Measurements from ENCODE around the gene TCERG1L. TPM values are rescaled to one million over a fixed set of nuclear protein-coding genes. Genes with fewer than 3 reads are reported as not detected.

Gene TCERG1L
- polyA plus RNA-seq, 3 donors = not detected

DNA sequence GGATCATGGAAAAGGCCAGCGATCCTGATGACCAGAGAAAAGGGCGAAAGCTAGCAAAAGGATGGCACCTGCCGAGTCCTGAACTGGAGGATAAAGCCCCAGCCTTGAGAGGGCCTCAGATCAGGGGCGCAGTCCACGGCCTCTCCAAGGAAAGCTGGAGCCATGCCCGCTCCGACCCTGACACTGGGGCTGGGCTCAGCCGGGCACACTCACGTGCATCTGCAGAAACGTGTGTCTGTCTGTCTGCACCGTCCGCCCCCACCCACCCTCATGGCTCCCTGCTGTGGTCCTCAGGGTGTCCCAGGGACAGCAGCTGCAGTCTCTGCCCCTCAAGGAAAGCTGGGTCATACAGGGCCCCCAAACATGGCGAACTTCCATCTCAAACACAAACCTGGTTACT, 200.5 kb downstream of the TCERG1L start:
- no peak for DNase-seq
- no peaks in the 10 kb centered on the region for H4K20me1 ChIP-seq (ENCODE audit: insufficient read depth, low read length)
- no peaks in the 10 kb centered on the region for H3K79me2 ChIP-seq (ENCODE audit: insufficient read depth, low read length)
- no peak overlapping the region for H3K27ac ChIP-seq (ENCODE audit: low read depth in 1 of 2, low read length in 2 of 2)
- no peaks in the 10 kb centered on the region for H3K27me3 ChIP-seq (ENCODE audit: control insufficient read depth in 2 of 2, insufficient read depth in 2 of 2, low read length in 2 of 2)
- no peaks in the 10 kb centered on the region for H3K4me1 ChIP-seq (ENCODE audit: control insufficient read depth in 1 of 2, insufficient read depth in 2 of 2, low read length in 2 of 2)
- H3K36me3 ChIP-seq (replicated peaks in 1 of 2; ENCODE audit: control insufficient read depth in 1 of 2, insufficient read depth in 2 of 2, low read length in 2 of 2) = no peaks in the 10 kb centered on the region
- H2AFZ ChIP-seq (ENCODE audit: insufficient read depth, low read depth, low read length, poor library complexity, severe bottlenecking) = no peak overlapping the region
- H3K36me3 Mint-ChIP-seq = no peaks in the 10 kb centered on the region
- H3K4me3 Mint-ChIP-seq = no peak overlapping the region
- H3K4me2 ChIP-seq (replicated peaks; ENCODE audit: extremely low read depth, low read length, poor library complexity, severe bottlenecking) = no peak overlapping the region
- intact Hi-C loops (cut with micrococcal nuclease) = no loop called here
- H3K9me3 ChIP-seq (replicated peaks in 1 of 2; ENCODE audit: control insufficient read depth in 1 of 2, insufficient read depth in 1 of 2, low read length in 2 of 2) = peaks cover 0 to 38% of the 10 kb centered on the region in 2 donors
- H3K4me1 Mint-ChIP-seq = no peaks in the 10 kb centered on the region
- peaks cover 5 to 34% (median 16%) of the 10 kb centered on the region in 7 donors for H3K9me3 Mint-ChIP-seq
- no peak overlapping the region for H3K4me3 ChIP-seq (replicated peaks in 1 of 3; ENCODE audit: low read depth in 2 of 3, low read length in 3 of 3)
- peaks cover 3 to 4% (median 4%) of the 10 kb centered on the region in 3 donors for H3K27me3 Mint-ChIP-seq (ENCODE audit: low read depth in 3 of 3)
- 85% methylated on average over 12 of the region's 13 CpGs for WGBS (ENCODE audit: insufficient coverage)
- TF ChIP-seq, protein P1, sequence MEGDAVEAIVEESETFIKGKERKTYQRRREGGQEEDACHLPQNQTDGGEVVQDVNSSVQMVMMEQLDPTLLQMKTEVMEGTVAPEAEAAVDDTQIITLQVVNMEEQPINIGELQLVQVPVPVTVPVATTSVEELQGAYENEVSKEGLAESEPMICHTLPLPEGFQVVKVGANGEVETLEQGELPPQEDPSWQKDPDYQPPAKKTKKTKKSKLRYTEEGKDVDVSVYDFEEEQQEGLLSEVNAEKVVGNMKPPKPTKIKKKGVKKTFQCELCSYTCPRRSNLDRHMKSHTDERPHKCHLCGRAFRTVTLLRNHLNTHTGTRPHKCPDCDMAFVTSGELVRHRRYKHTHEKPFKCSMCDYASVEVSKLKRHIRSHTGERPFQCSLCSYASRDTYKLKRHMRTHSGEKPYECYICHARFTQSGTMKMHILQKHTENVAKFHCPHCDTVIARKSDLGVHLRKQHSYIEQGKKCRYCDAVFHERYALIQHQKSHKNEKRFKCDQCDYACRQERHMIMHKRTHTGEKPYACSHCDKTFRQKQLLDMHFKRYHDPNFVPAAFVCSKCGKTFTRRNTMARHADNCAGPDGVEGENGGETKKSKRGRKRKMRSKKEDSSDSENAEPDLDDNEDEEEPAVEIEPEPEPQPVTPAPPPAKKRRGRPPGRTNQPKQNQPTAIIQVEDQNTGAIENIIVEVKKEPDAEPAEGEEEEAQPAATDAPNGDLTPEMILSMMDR (IDR thresholded peaks at IDR 0.05) = no peak
- no peak overlapping the region for H3K9ac ChIP-seq (ENCODE audit: insufficient read depth, low read length, poor library complexity, severe bottlenecking)
- no peak overlapping the region for H3K27ac Mint-ChIP-seq

DNA sequence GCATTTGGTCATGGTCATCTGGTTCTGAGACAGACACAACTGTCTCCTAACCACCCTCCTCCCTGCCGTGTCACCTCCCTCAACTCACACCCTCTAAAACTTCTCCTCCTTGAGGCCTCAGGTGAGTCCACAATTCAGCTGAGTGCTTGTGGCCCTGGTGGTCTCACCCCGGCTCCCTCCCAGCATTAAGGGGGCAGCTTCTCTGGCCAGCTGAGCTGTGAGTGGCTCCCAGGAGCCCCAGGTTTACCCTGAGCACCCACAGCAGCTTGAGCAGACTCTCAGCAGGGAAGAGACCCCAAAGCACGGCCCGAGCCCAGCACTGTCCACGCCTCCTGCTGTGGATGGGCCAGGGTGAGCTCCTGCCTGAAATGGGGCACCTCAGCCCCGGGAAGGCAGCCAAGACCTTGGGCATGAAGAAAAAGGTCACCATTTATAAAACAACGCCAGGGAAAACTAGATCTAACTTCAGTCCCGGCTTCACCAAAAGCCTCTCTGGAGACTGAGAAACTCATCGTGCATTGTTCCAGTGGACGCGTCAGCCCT, 201.2 kb downstream of the TCERG1L start:
- WGBS (ENCODE audit: insufficient coverage) = 83% methylated on average over 11 of the region's 11 CpGs
- TF ChIP-seq, protein P1 (IDR thresholded peaks at IDR 0.05) = no peak
- H2AFZ ChIP-seq (ENCODE audit: insufficient read depth, low read depth, low read length, poor library complexity, severe bottlenecking) = no peak overlapping the region
- H4K20me1 ChIP-seq (ENCODE audit: insufficient read depth, low read length) = no peaks in the 10 kb centered on the region
- H3K4me2 ChIP-seq (replicated peaks; ENCODE audit: extremely low read depth, low read length, poor library complexity, severe bottlenecking) = no peak overlapping the region
- no peaks in the 10 kb centered on the region for H3K4me1 ChIP-seq (ENCODE audit: control insufficient read depth in 1 of 2, insufficient read depth in 2 of 2, low read length in 2 of 2)
- intact Hi-C loops (cut with micrococcal nuclease) = no loop called here
- no peaks in the 10 kb centered on the region for H3K79me2 ChIP-seq (ENCODE audit: insufficient read depth, low read length)
- H3K9ac ChIP-seq (ENCODE audit: insufficient read depth, low read length, poor library complexity, severe bottlenecking) = no peak overlapping the region
- peaks cover 0 to 38% of the 10 kb centered on the region in 2 donors for H3K9me3 ChIP-seq (replicated peaks in 1 of 2; ENCODE audit: control insufficient read depth in 1 of 2, insufficient read depth in 1 of 2, low read length in 2 of 2)
- Mint-ChIP-seq H3K9me3 (peaks cover 5 to 34% (median 18%) of the 10 kb centered on the region in 7 donors), H3K4me3 (no peak overlapping the region), H3K27ac (no peak overlapping the region), H3K36me3 (no peaks in the 10 kb centered on the region), H3K27me3 (ENCODE audit: low read depth in 3 of 3) (peaks cover 3 to 4% (median 4%) of the 10 kb centered on the region in 3 donors), H3K4me1 (no peaks in the 10 kb centered on the region)
- no peak for DNase-seq
- no peaks in the 10 kb centered on the region for H3K36me3 ChIP-seq (replicated peaks in 1 of 2; ENCODE audit: control insufficient read depth in 1 of 2, insufficient read depth in 2 of 2, low read length in 2 of 2)
- H3K27me3 ChIP-seq (ENCODE audit: control insufficient read depth in 2 of 2, insufficient read depth in 2 of 2, low read length in 2 of 2) = no peaks in the 10 kb centered on the region
- H3K27ac ChIP-seq (ENCODE audit: low read depth in 1 of 2, low read length in 2 of 2) = no peak overlapping the region
- H3K4me3 ChIP-seq (replicated peaks in 1 of 3; ENCODE audit: low read depth in 2 of 3, low read length in 3 of 3) = no peak overlapping the region
